Measurements from ENCODE around the gene SYS1. TPM values are rescaled to one million over a fixed set of nuclear protein-coding genes. Genes with fewer than 3 reads are reported as not detected.

The SYS1 gene
- total RNA-seq, 1 experiment from 2014 or later = 19.1 TPM

DNA sequence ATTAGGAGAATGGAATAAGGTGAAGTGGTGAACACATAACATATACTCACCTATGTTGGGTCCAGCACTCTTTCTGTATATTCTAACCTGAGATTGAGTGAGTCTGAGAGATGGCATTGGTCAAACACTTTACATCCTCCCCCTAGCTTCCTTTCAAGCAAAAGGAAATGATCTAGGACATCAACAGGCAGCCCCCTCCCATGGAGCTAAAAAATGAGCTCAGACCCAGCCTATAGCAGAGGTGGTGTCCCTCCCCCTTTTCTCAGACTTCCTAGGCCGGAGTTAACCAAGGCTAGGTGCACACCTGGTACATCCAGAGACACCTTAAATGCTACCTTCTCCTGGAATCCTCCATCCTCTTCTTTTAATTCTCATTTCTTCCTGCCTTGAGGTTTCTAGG, 9.2 kb upstream of the SYS1 start:
- peaks cover 31% of the 10 kb centered on the region for H3K4me1 Mint-ChIP-seq (ENCODE audit: insufficient read depth, unreplicated experiment)
- TF ChIP-seq, protein P1, sequence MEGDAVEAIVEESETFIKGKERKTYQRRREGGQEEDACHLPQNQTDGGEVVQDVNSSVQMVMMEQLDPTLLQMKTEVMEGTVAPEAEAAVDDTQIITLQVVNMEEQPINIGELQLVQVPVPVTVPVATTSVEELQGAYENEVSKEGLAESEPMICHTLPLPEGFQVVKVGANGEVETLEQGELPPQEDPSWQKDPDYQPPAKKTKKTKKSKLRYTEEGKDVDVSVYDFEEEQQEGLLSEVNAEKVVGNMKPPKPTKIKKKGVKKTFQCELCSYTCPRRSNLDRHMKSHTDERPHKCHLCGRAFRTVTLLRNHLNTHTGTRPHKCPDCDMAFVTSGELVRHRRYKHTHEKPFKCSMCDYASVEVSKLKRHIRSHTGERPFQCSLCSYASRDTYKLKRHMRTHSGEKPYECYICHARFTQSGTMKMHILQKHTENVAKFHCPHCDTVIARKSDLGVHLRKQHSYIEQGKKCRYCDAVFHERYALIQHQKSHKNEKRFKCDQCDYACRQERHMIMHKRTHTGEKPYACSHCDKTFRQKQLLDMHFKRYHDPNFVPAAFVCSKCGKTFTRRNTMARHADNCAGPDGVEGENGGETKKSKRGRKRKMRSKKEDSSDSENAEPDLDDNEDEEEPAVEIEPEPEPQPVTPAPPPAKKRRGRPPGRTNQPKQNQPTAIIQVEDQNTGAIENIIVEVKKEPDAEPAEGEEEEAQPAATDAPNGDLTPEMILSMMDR (IDR thresholded peaks at IDR 0.05; ENCODE audit: unreplicated experiment) = no peak
- intact Hi-C loops (cut with micrococcal nuclease) = no loop called here
- H3K27ac Mint-ChIP-seq (ENCODE audit: low read depth, unreplicated experiment) = no peak overlapping the region
- no peak overlapping the region for H3K4me3 Mint-ChIP-seq (ENCODE audit: unreplicated experiment)
- no peaks in the 10 kb centered on the region for H3K36me3 Mint-ChIP-seq (ENCODE audit: insufficient read depth, unreplicated experiment)
- ChIA-PET POLR2A (interaction anchor here (34.6 to 37.4 kb wide), 2 partner anchors 7 to 18 kb away, joined by 1328 read pairs; partner anchors contain the start of genes SDC4 and SYS1), CTCF (interaction anchor here (0.9 to 1.1 kb wide), 2 partner anchors 35 to 62 kb away, joined by 5 to 6 read pairs; partner anchors contain the start of gene PIGT)
- H3K9me3 Mint-ChIP-seq (ENCODE audit: unreplicated experiment) = no peaks in the 10 kb centered on the region
- BruUV-seq (replicated peaks) = no TSS peak
- no peak for DNase-seq (ENCODE audit: unreplicated experiment)
- H3K27me3 Mint-ChIP-seq (ENCODE audit: insufficient read depth, unreplicated experiment) = no peaks in the 10 kb centered on the region

DNA sequence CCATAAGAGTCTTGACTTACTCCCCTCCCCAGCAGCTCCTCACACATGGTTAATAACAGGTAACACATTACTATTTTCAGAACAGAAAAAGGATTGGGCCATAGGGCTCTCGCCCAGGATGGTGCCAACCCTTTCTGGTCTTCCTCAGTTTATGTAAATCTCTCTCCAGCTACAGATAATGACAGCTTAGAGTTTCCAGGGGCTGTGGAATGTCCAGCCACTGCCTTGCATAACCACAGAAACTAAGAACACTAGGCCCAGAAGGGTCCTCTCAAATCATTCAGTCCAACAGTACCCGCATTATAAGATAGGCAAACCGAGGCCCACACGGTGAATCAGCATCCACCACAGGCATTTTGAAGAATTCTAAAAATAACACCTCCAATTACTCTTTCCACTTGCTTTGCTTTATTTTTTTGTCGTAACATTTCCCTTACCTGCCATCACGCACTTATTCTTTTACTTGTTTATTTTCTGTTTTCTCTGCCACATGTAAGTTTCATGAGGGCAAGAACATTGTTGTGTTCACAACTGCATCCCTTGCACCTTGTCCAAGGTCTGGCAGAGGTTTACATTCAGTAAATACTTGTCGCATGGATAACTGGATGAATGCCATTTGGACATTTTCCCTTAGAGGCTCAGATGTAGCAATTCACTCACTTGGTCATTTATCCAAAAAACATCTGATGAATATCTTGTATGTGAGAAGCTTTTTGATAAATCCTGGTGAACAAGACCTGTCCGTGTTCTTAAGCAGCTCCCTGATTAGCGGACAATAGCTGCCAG, 8.3 kb upstream of the SYS1 start:
- no peaks in the 10 kb centered on the region for H3K9me3 Mint-ChIP-seq (ENCODE audit: unreplicated experiment)
- intact Hi-C loops (cut with micrococcal nuclease) = no loop called here
- BruUV-seq (replicated peaks) = no TSS peak
- no peak overlapping the region for H3K4me3 Mint-ChIP-seq (ENCODE audit: unreplicated experiment)
- peaks cover 40% of the 10 kb centered on the region for H3K4me1 Mint-ChIP-seq (ENCODE audit: insufficient read depth, unreplicated experiment)
- CTCF ChIA-PET = interaction anchor here (0.6 to 1.3 kb wide), 5 partner anchors 9 to 417 kb away, joined by 3 to 6 read pairs (median 4); partner anchors contain the start of gene PIGT
- H3K27me3 Mint-ChIP-seq (ENCODE audit: insufficient read depth, unreplicated experiment) = no peaks in the 10 kb centered on the region
- peak overlapping the region; percentile 70 for H3K27ac Mint-ChIP-seq (ENCODE audit: low read depth, unreplicated experiment)
- POLR2A ChIA-PET = interaction anchor here (0.6 to 37.4 kb wide), 4 partner anchors 6 to 551 kb away, joined by 3 to 1328 read pairs (median 666); partner anchors contain the start of genes SDC4 and SYS1
- no peaks in the 10 kb centered on the region for H3K36me3 Mint-ChIP-seq (ENCODE audit: insufficient read depth, unreplicated experiment)
- TF ChIP-seq, protein P1 (IDR thresholded peaks at IDR 0.05; ENCODE audit: unreplicated experiment) = no peak
- DNase-seq (ENCODE audit: unreplicated experiment) = no peak

DNA sequence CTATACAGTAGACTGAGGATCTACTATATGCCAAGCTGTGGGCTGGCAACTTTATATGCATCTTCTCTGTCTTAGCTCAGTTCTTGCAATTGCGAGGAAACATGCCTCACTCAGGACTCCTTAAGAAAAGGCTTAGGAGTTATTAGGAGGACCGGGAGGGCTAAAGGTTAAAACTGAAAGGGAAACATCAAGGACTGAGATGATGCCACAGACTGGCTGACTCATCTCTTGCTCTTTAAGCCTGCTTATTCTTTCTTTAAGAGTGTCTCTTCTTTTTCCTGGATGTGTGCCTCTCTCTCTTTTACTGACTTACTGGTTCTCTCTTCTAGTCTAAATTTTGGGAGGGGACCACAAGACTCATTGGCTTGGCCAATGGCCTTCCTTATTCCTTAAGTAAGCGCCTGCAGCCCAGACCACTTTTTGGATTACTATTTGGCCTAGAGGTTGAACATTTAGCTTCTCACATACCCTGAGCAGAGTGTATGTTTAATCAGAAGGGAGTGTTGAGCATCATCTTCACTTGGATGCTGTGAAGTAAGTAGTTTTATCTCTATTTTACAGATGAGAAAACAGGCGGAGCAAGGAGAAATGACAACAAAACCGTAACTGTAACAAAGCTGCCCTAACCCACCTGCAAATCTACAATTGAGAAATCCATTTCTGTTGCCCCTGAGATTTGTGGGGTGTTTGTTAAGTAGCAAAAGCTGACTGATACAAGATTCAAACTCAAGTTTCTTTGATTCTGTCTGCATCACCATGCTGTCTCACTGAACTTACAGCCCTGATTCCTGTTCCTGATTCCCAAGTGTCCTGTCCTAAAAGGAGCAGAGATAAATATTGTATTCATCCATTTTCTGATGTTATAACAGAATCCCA, 7.5 kb upstream of the SYS1 start:
- no peaks in the 10 kb centered on the region for H3K27me3 Mint-ChIP-seq (ENCODE audit: insufficient read depth, unreplicated experiment)
- TF ChIP-seq, protein P1 (IDR thresholded peaks at IDR 0.05; ENCODE audit: unreplicated experiment) = no peak
- CTCF ChIA-PET = interaction anchor here (0.9 to 1.3 kb wide), 4 partner anchors 8 to 416 kb away, joined by 3 to 5 read pairs (median 4); no protein-coding TSS in a partner anchor
- peak overlapping the region; percentile 70 for H3K27ac Mint-ChIP-seq (ENCODE audit: low read depth, unreplicated experiment)
- no peaks in the 10 kb centered on the region for H3K9me3 Mint-ChIP-seq (ENCODE audit: unreplicated experiment)
- no peak overlapping the region for H3K4me3 Mint-ChIP-seq (ENCODE audit: unreplicated experiment)
- POLR2A ChIA-PET = interaction anchor here (0.6 to 34.6 kb wide), 3 partner anchors 20 to 550 kb away, joined by 3 to 1328 read pairs (median 4); partner anchors contain the start of gene SDC4
- peaks cover 47% of the 10 kb centered on the region for H3K4me1 Mint-ChIP-seq (ENCODE audit: insufficient read depth, unreplicated experiment)
- BruUV-seq (replicated peaks) = no TSS peak
- DNase-seq (ENCODE audit: unreplicated experiment) = peak; percentile 65
- intact Hi-C loops (cut with micrococcal nuclease) = no loop called here
- H3K36me3 Mint-ChIP-seq (ENCODE audit: insufficient read depth, unreplicated experiment) = no peaks in the 10 kb centered on the region
